Prostate gland (tissue), 2 donors: ENCODE measurements around the gene SMARCE1.

ENCODE experiments used
- POLR2A ChIP-seq: fragments of 450-650 bp; IDR thresholded peaks from one replicate; pipeline ENCODE4 v1.6.1; 2016; ENCODE audit warnings: antibody characterized with exemption, mild to moderate bottlenecking
- TF ChIP-seq, protein P1 (sequence below), 4 experiments: fragments of 200-600 bp in 2 of 4; fragments of 450-650 bp in 2 of 4; sonication (generic) in 2 of 4; IDR thresholded peaks; 1 replicate in 3 of 4; 2 replicates in 1 of 4; pipeline ENCODE4 v1.5.1; 2016 to 2019; ENCODE audit warnings: antibody characterized with exemption in 4 of 4, mild to moderate bottlenecking in 2 of 4, moderate library complexity in 2 of 4

- no peak for TF ChIP-seq POLR2A
- TF ChIP-seq, protein P1, sequence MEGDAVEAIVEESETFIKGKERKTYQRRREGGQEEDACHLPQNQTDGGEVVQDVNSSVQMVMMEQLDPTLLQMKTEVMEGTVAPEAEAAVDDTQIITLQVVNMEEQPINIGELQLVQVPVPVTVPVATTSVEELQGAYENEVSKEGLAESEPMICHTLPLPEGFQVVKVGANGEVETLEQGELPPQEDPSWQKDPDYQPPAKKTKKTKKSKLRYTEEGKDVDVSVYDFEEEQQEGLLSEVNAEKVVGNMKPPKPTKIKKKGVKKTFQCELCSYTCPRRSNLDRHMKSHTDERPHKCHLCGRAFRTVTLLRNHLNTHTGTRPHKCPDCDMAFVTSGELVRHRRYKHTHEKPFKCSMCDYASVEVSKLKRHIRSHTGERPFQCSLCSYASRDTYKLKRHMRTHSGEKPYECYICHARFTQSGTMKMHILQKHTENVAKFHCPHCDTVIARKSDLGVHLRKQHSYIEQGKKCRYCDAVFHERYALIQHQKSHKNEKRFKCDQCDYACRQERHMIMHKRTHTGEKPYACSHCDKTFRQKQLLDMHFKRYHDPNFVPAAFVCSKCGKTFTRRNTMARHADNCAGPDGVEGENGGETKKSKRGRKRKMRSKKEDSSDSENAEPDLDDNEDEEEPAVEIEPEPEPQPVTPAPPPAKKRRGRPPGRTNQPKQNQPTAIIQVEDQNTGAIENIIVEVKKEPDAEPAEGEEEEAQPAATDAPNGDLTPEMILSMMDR (IDR thresholded peaks at IDR 0.05) = no peak
Measured at GRCh38 chr17:40602445-40603443, 44.9 kb downstream of the SMARCE1 start.
